Endothelial cell of umbilical vein (primary cell): ENCODE measurements around the gene SOWAHB. TPM values are rescaled to one million over a fixed set of nuclear protein-coding genes. Genes with fewer than 3 reads are reported as not detected.

ENCODE experiments used
- BruUV-seq: library from RNA; stranded (reverse); fragments of 400-500 nt; replicated peaks from 2 replicates; lab custom pipeline; 2021; lab: Mats Ljungman, UMichigan
- CTCF ChIA-PET: fragments of 300-600, 350-600 bp; sonication (Branson Sonifier 250); formaldehyde crosslinking; loops from one replicate; lab custom pipeline; 2021; ENCODE audit warnings: antibody characterized with exemption, inconsistent platforms; lab: Charles Lee
- POLR2A ChIA-PET: fragments of 300-600, 350-600 bp; sonication (Branson Sonifier 250); formaldehyde crosslinking; loops from one replicate; lab custom pipeline; 2021; ENCODE audit warnings: antibody characterized with exemption, inconsistent platforms; lab: Charles Lee
- DNase-seq: peaks from one replicate; pipeline ENCODE4 v3.0.0-alpha.2; 2011; ENCODE audit warnings: low read depth, low spot score
- FAIRE-seq: peaks from 2 replicates; lab custom pipeline; 2011; peaks lifted over from hg19 to GRCh38; lab: Jason Lieb, UNC
- H2AFZ ChIP-seq: 2 replicates; pipeline ENCODE4 v1.6.0; 2012; ENCODE audit warnings: low read depth, low read length, control low read depth, inconsistent platforms
- H3K27ac ChIP-seq: 2 replicates; pipeline ENCODE4 v1.5.1; 2011; ENCODE audit warnings: low read depth, mild to moderate bottlenecking, control low read depth, low read length, moderate library complexity; ENCODE audit not compliant: insufficient read depth
- H3K27me3 ChIP-seq, 2 experiments: 2 replicates each; pipeline versions ENCODE4 v1.6.0 to v1.6.1; 2011; ENCODE audit warnings: low read length in 2 of 2, mixed read lengths in 1 of 2; ENCODE audit not compliant: control insufficient read depth in 2 of 2, insufficient read depth in 2 of 2
- H3K36me3 ChIP-seq, 2 experiments: 2 replicates in 1 of 2; 3 replicates in 1 of 2; pipeline ENCODE4 v1.5.1; 2011; ENCODE audit warnings: low read length in 2 of 2, mild to moderate bottlenecking in 1 of 2, moderate library complexity in 1 of 2; ENCODE audit not compliant: control insufficient read depth in 2 of 2, insufficient read depth in 2 of 2; ENCODE audit errors: extremely low read depth in 1 of 2
- H3K4me1 ChIP-seq: 3 replicates; pipeline ENCODE4 v1.5.1; 2011; ENCODE audit warnings: mild to moderate bottlenecking, low read length; ENCODE audit not compliant: control insufficient read depth, insufficient read depth; ENCODE audit errors: extremely low read depth
- H3K4me2 ChIP-seq: 2 replicates; pipeline ENCODE4 v1.6.1; 2011; ENCODE audit warnings: low read length, control low read depth, mixed read lengths; ENCODE audit not compliant: insufficient read depth
- H3K4me3 ChIP-seq, 3 experiments: fragments of 200-600 bp in 1 of 3; sonication (generic), shearing (Covaris generic) in 1 of 3; replicated peaks in 1 of 3; 2 replicates each; pipeline ENCODE4 v1.5.1; 2011 to 2016; ENCODE audit warnings: control low read depth in 3 of 3, low read length in 3 of 3, mild to moderate bottlenecking in 2 of 3, inconsistent platforms in 1 of 3, low read depth in 1 of 3, moderate library complexity in 1 of 3; ENCODE audit not compliant: insufficient read depth in 1 of 3
- H3K79me2 ChIP-seq: 2 replicates; pipeline ENCODE4 v1.6.0; 2012; ENCODE audit warnings: low read length, inconsistent platforms; ENCODE audit not compliant: control insufficient read depth, insufficient read depth
- H3K9ac ChIP-seq: replicated peaks from 2 replicates; pipeline ENCODE3; 2011; ENCODE audit warnings: low read length, control low read depth; ENCODE audit not compliant: insufficient read depth; ENCODE audit errors: extremely low read depth
- H3K9me1 ChIP-seq: replicated peaks from 3 replicates; pipeline ENCODE4 v1.6.0; 2011; ENCODE audit warnings: mild to moderate bottlenecking, low read length; ENCODE audit not compliant: control insufficient read depth, insufficient read depth; ENCODE audit errors: extremely low read depth
- H3K9me3 ChIP-seq: replicated peaks from 2 replicates; pipeline ENCODE4 v1.5.1; 2012; ENCODE audit warnings: low read length, inconsistent platforms; ENCODE audit not compliant: control insufficient read depth, insufficient read depth
- H4K20me1 ChIP-seq: replicated peaks from 2 replicates; pipeline ENCODE3; 2011; ENCODE audit warnings: mild to moderate bottlenecking, low read length; ENCODE audit not compliant: control insufficient read depth, insufficient read depth; ENCODE audit errors: extremely low read depth
- CTCF ChIP-seq, 2 donors: IDR thresholded peaks; 1 replicate in 1 of 2; 2 replicates in 1 of 2; pipeline ENCODE4 v1.5.1; 2011; ENCODE audit warnings: low read length in 2 of 2, mild to moderate bottlenecking in 2 of 2, moderate library complexity in 2 of 2, control low read depth in 1 of 2, inconsistent platforms in 1 of 2, low read depth in 1 of 2; ENCODE audit not compliant: insufficient read depth in 1 of 2; ENCODE audit errors: extremely low read depth in 1 of 2
- EZH2 ChIP-seq: IDR thresholded peaks from 2 replicates; pipeline ENCODE4 v1.6.1; 2012; ENCODE audit warnings: borderline replicate concordance, low read depth, mild to moderate bottlenecking, moderate library complexity, low read length, inconsistent platforms; ENCODE audit not compliant: severe bottlenecking
- FOS ChIP-seq: IDR thresholded peaks from 2 replicates; pipeline ENCODE4 v1.6.1; 2011; ENCODE audit warnings: mild to moderate bottlenecking, low read length, moderate library complexity, borderline replicate concordance; ENCODE audit not compliant: insufficient read depth
- GATA2 ChIP-seq: IDR thresholded peaks from 2 replicates; pipeline ENCODE4 v1.7.0; 2011; ENCODE audit warnings: low read depth, mild to moderate bottlenecking, moderate library complexity, mixed read lengths, low read length; ENCODE audit not compliant: insufficient read length, insufficient read depth
- JUN ChIP-seq: IDR thresholded peaks from 2 replicates; pipeline ENCODE4 v1.6.1; 2011; ENCODE audit warnings: borderline replicate concordance, low read depth; ENCODE audit not compliant: insufficient read length, insufficient read depth
- MAX ChIP-seq: IDR thresholded peaks from 2 replicates; pipeline ENCODE4 v1.6.1; 2011; ENCODE audit not compliant: insufficient read depth, insufficient read length
- MYC ChIP-seq: IDR thresholded peaks from one replicate; pipeline ENCODE4 v1.6.1; 2011; ENCODE audit warnings: mild to moderate bottlenecking, low read depth, low read length
- POLR2A ChIP-seq: IDR thresholded peaks from 2 replicates; pipeline ENCODE4 v1.6.1; 2012; ENCODE audit warnings: low read depth, mild to moderate bottlenecking, control low read depth, low read length
- POLR2AphosphoS5 ChIP-seq: IDR thresholded peaks from 2 replicates; pipeline ENCODE4 v1.6.1; 2012; ENCODE audit warnings: low read depth, mild to moderate bottlenecking, control low read depth, low read length, moderate library complexity; ENCODE audit not compliant: insufficient read depth
- dilution Hi-C: fragments of 300-500 bp; cut with MboI; formaldehyde crosslinking; loops from one replicate; pipeline ENCODE4 v1.15.0; 2019; ENCODE audit warnings: low sequenced_read_pairs; ENCODE audit not compliant: extremely low pct_ligation_motif_present
- intact Hi-C: fragments of 100-400 bp; cut with micrococcal nuclease; formaldehyde crosslinking; loops from one replicate; pipeline ENCODE4 v1.10.0; 2022
- polyA plus RNA-seq, 4 experiments: library from polyadenylated mRNA; depleted of rRNA in 3 of 4; stranded (reverse) in 3 of 4; unstranded in 1 of 4; fragments of >200 nt; gene quantifications; 2 replicates each; pipeline versions ENCODE4 v1.2.1 to v1.2.3, GENCODE V29; 2011 to 2012; ENCODE audit warnings: missing spikeins in 1 of 4
- total RNA-seq: library from RNA; stranded (reverse); gene quantifications from 2 replicates; pipeline ENCODE4 v1.2.3, GENCODE V29; 2021

SOWAHB gene
- total and polyA plus RNA-seq, 2 donors (not counting 3 experiments of a cell fraction or from before 2014, with no cell fraction given), result not detected

GRCh38 chr4:76894537-76895255, 3.2 kb downstream of the SOWAHB start:
- intact Hi-C loops, result loop anchor here (5.0 kb wide), 1 partner anchor 148 kb away; no protein-coding TSS in a partner anchor

GRCh38 chr4:76892601-76893000, 5.3 kb downstream of the SOWAHB start:
- Histone ChIP-seq H3K4me1 (peaks cover 2% of the 10 kb centered on the region), H4K20me1 (no peaks in the 10 kb centered on the region), H3K9ac (no peak overlapping the region), H3K27ac (no peak overlapping the region), H3K4me2 (no peak overlapping the region), H3K36me3 (no peaks in the 10 kb centered on the region), H3K9me1 (no peaks in the 10 kb centered on the region), H3K27me3 (peaks cover 17 to 52% of the 10 kb centered on the region in 2 experiments), H3K4me3 (no peak overlapping the region), H3K79me2 (no peaks in the 10 kb centered on the region), H3K9me3 (no peaks in the 10 kb centered on the region), H2AFZ (no peak overlapping the region)
- ChIA-PET POLR2A (no interaction called here), CTCF (interaction anchor here (0.8 kb wide), 1 partner anchor 9 kb away, joined by 3 read pairs; no protein-coding TSS in a partner anchor)
- DNase-seq (no peak), FAIRE-seq (no peak)
- no TSS peak for BruUV-seq
- dilution Hi-C loops (no loop called here), intact Hi-C loops (no loop called here)
- TF ChIP-seq EZH2 (no peak), JUN (no peak), GATA2 (no peak), FOS (no peak), CTCF (IDR thresholded peaks at IDR 0.05; ENCODE audit: extremely low read depth in 1 of 2, insufficient read depth in 1 of 2, low read depth in 1 of 2, low read length in 2 of 2) (no peak), POLR2A (no peak), POLR2AphosphoS5 (no peak), MAX (no peak), MYC (no peak)

More at GRCh38 chr4:76894537-76895255, 3.2 kb downstream of the SOWAHB start:
- Histone ChIP-seq H3K27ac (no peak overlapping the region), H3K4me3 (no peak overlapping the region), H3K36me3 (no peaks in the 10 kb centered on the region), H3K9ac (no peak overlapping the region), H3K4me1 (peaks cover 4% of the 10 kb centered on the region), H2AFZ (no peak overlapping the region), H3K9me3 (no peaks in the 10 kb centered on the region), H3K27me3 (peaks cover 33 to 71% of the 10 kb centered on the region in 2 experiments), H3K9me1 (no peaks in the 10 kb centered on the region), H4K20me1 (no peaks in the 10 kb centered on the region), H3K4me2 (no peak overlapping the region), H3K79me2 (no peaks in the 10 kb centered on the region)
- dilution Hi-C loops, result no loop called here
- FAIRE-seq (no peak), DNase-seq (no peak)
- POLR2A ChIA-PET, result no interaction called here
- TF ChIP-seq MAX, result no peak
- BruUV-seq, result no TSS peak
- CTCF ChIA-PET, result interaction anchor here (1.3 kb wide), 1 partner anchor 394 kb away, joined by 3 read pairs; no protein-coding TSS in a partner anchor
